HepG2 (cell line): ENCODE results near the gene SKI. TPM values are rescaled to one million over a fixed set of nuclear protein-coding genes. Genes with fewer than 3 reads are reported as not detected.

ENCODE experiments used
- AGO1 ChIP-seq: fragments of 200-400 bp; formaldehyde crosslinking; IDR thresholded peaks from 2 replicates; pipeline ENCODE4 v1.6.1; 2017; ENCODE audit warnings: mild to moderate bottlenecking, low read depth, low read length, moderate library complexity; ENCODE audit not compliant: poor library complexity, severe bottlenecking
- HDAC2 ChIP-seq: sonication (generic); formaldehyde crosslinking; IDR thresholded peaks from 2 replicates; pipeline ENCODE4 v1.4.0; 2020; ENCODE audit warnings: missing genetic modification reagents
- MLLT10 ChIP-seq: sonication (generic); formaldehyde crosslinking; IDR thresholded peaks from 2 replicates; pipeline ENCODE4 v1.4.0; 2020; ENCODE audit warnings: missing genetic modification reagents
- NKX3-1 ChIP-seq: sonication (generic); formaldehyde crosslinking; IDR thresholded peaks from 2 replicates; pipeline ENCODE4 v1.5.0; 2020; ENCODE audit warnings: missing genetic modification reagents
- NR1H2 ChIP-seq: sonication (generic); formaldehyde crosslinking; IDR thresholded peaks from 2 replicates; pipeline ENCODE4 v1.8.1; 2022; ENCODE audit warnings: low read depth, missing genetic modification reagents, borderline replicate concordance
- RAD51 ChIP-seq: fragments of 450-650 bp; IDR thresholded peaks from 2 replicates; pipeline ENCODE4 v1.6.1; 2016; ENCODE audit warnings: borderline replicate concordance
- ZFAT ChIP-seq: sonication (generic); formaldehyde crosslinking; conservative IDR thresholded peaks from 2 replicates; pipeline ENCODE4 v1.8.1; 2023; ENCODE audit warnings: missing genetic modification reagents, inconsistent platforms
- ZNF101 ChIP-seq: sonication (generic); formaldehyde crosslinking; IDR thresholded peaks from 2 replicates; pipeline ENCODE4 v1.4.0; 2020; ENCODE audit warnings: mild to moderate bottlenecking, low read depth, missing genetic modification reagents, borderline replicate concordance
- ZNF263 ChIP-seq: sonication (generic); formaldehyde crosslinking; IDR thresholded peaks from 2 replicates; pipeline ENCODE4 v1.4.0; 2020; ENCODE audit warnings: missing genetic modification reagents
- ZNF432 ChIP-seq: sonication (generic); formaldehyde crosslinking; IDR thresholded peaks from 2 replicates; pipeline ENCODE4 v1.5.0; 2020; ENCODE audit warnings: missing genetic modification reagents, mild to moderate bottlenecking, borderline replicate concordance
- ZNF460 ChIP-seq: sonication (generic); formaldehyde crosslinking; IDR thresholded peaks from 2 replicates; pipeline ENCODE4 v1.5.1; 2020; ENCODE audit warnings: missing genetic modification reagents, mild to moderate bottlenecking, borderline replicate concordance
- polyA plus RNA-seq, 8 experiments: library from polyadenylated mRNA; depleted of rRNA in 3 of 8; stranded (reverse) in 7 of 8; unstranded in 1 of 8; fragments of >200 nt; fragmentation: Illumina TruSeq in 4 of 8; extraction: Trizol in 4 of 8; gene quantifications; 2 replicates each; pipeline versions ENCODE4 v1.2.1 to v1.2.3, GENCODE V29; 2011 to 2016; ENCODE audit warnings: low read depth in 4 of 8, missing spikeins in 1 of 8, mixed read lengths in 1 of 8; ENCODE audit not compliant: insufficient read depth in 1 of 8
- total RNA-seq, 5 experiments: library from RNA; depleted of rRNA; stranded (reverse); fragments of >200 nt; fragmentation: Illumina TruSeq; extraction: Trizol; gene quantifications; 2 replicates each; pipeline ENCODE4 v1.2.3, GENCODE V29; 2016; ENCODE audit warnings: low read depth in 1 of 5
- TF ChIP-seq, protein P1 (sequence below), 2 experiments: sonication (generic) in 1 of 2; formaldehyde crosslinking in 1 of 2; IDR thresholded peaks; 2 replicates each; pipeline versions ENCODE4 v1.5.1 to v1.6.1; 2011 to 2020; ENCODE audit warnings: borderline replicate concordance in 1 of 2, low read depth in 1 of 2, low read length in 1 of 2, mild to moderate bottlenecking in 1 of 2, missing genetic modification reagents in 1 of 2, moderate library complexity in 1 of 2
- TF ChIP-seq, protein P2 (sequence below): sonication (generic); formaldehyde crosslinking; IDR thresholded peaks from 2 replicates; pipeline ENCODE4 v1.4.0; 2020; ENCODE audit warnings: missing genetic modification reagents, borderline replicate concordance
- TF ChIP-seq, protein P3 (sequence below): sonication (generic); formaldehyde crosslinking; IDR thresholded peaks from 2 replicates; pipeline ENCODE4 v1.4.0; 2020; ENCODE audit warnings: missing genetic modification reagents
- TF ChIP-seq, protein P4 (sequence below): sonication (generic); formaldehyde crosslinking; IDR thresholded peaks from 2 replicates; pipeline ENCODE4 v1.8.0; 2023; ENCODE audit warnings: mild to moderate bottlenecking, missing genetic modification reagents
- TF ChIP-seq, protein P5 (sequence below): IDR thresholded peaks from 2 replicates; pipeline ENCODE4 v1.6.1; 2016; ENCODE audit warnings: mild to moderate bottlenecking, missing biosample characterization, missing genetic modification reagents
- TF ChIP-seq, protein P6 (sequence below): sonication (generic); formaldehyde crosslinking; IDR thresholded peaks from 2 replicates; pipeline ENCODE4 v1.5.0; 2020; ENCODE audit warnings: missing genetic modification reagents

Gene SKI
- total and polyA plus RNA-seq, 2 of the 13 experiments (the other 11 are each of a cell fraction or from before 2014, with no cell fraction given): 4.7 to 6.9 TPM

DNA sequence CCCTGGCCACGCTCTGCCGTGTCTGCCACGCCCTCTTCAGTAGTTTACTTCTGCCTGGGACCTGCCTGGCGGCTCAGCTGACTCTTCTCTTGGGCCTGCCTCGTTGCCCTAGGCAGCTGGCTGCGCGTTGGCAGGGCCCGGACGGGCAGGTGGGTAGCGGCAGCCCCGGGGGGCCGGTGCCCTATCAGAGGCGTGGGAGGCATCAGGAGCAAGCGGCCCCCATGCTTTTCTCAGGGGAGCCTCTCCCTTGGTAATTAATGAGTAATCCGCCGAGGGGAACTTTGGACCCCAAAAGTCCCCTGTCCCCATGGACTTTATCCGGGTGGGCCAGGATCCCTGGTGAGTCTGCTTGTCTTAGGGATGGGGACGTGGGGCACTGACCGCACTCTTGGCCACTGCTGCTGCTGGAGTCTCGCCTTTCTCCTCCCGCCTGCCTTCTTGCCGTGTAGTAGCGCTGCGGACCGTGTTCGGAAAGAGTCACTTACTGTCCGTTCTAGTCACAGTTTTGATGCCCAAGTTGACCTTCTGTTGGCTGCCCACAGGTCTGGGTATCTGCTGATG, 22.7 kb downstream of the SKI start (continued):
- TF ChIP-seq, protein P1, sequence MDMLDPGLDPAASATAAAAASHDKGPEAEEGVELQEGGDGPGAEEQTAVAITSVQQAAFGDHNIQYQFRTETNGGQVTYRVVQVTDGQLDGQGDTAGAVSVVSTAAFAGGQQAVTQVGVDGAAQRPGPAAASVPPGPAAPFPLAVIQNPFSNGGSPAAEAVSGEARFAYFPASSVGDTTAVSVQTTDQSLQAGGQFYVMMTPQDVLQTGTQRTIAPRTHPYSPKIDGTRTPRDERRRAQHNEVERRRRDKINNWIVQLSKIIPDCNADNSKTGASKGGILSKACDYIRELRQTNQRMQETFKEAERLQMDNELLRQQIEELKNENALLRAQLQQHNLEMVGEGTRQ (IDR thresholded peaks at IDR 0.05; ENCODE audit: low read depth, low read length): no peak
- TF ChIP-seq, protein P1 (CRISPR knock-in tag; IDR thresholded peaks at IDR 0.05; ENCODE audit: borderline replicate concordance): no peak
- TF ChIP-seq, protein P2, sequence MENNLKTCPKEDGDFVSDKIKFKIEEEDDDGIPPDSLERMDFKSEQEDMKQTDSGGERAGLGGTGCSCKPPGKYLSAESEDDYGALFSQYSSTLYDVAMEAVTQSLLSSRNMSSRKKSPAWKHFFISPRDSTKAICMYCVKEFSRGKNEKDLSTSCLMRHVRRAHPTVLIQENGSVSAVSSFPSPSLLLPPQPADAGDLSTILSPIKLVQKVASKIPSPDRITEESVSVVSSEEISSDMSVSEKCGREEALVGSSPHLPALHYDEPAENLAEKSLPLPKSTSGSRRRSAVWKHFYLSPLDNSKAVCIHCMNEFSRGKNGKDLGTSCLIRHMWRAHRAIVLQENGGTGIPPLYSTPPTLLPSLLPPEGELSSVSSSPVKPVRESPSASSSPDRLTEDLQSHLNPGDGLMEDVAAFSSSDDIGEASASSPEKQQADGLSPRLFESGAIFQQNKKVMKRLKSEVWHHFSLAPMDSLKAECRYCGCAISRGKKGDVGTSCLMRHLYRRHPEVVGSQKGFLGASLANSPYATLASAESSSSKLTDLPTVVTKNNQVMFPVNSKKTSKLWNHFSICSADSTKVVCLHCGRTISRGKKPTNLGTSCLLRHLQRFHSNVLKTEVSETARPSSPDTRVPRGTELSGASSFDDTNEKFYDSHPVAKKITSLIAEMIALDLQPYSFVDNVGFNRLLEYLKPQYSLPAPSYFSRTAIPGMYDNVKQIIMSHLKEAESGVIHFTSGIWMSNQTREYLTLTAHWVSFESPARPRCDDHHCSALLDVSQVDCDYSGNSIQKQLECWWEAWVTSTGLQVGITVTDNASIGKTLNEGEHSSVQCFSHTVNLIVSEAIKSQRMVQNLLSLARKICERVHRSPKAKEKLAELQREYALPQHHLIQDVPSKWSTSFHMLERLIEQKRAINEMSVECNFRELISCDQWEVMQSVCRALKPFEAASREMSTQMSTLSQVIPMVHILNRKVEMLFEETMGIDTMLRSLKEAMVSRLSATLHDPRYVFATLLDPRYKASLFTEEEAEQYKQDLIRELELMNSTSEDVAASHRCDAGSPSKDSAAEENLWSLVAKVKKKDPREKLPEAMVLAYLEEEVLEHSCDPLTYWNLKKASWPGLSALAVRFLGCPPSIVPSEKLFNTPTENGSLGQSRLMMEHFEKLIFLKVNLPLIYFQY (CRISPR knock-in tag): no peak
- TF ChIP-seq, protein P3, sequence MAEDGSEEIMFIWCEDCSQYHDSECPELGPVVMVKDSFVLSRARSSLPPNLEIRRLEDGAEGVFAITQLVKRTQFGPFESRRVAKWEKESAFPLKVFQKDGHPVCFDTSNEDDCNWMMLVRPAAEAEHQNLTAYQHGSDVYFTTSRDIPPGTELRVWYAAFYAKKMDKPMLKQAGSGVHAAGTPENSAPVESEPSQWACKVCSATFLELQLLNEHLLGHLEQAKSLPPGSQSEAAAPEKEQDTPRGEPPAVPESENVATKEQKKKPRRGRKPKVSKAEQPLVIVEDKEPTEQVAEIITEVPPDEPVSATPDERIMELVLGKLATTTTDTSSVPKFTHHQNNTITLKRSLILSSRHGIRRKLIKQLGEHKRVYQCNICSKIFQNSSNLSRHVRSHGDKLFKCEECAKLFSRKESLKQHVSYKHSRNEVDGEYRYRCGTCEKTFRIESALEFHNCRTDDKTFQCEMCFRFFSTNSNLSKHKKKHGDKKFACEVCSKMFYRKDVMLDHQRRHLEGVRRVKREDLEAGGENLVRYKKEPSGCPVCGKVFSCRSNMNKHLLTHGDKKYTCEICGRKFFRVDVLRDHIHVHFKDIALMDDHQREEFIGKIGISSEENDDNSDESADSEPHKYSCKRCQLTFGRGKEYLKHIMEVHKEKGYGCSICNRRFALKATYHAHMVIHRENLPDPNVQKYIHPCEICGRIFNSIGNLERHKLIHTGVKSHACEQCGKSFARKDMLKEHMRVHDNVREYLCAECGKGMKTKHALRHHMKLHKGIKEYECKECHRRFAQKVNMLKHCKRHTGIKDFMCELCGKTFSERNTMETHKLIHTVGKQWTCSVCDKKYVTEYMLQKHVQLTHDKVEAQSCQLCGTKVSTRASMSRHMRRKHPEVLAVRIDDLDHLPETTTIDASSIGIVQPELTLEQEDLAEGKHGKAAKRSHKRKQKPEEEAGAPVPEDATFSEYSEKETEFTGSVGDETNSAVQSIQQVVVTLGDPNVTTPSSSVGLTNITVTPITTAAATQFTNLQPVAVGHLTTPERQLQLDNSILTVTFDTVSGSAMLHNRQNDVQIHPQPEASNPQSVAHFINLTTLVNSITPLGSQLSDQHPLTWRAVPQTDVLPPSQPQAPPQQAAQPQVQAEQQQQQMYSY (CRISPR knock-in tag): no peak
- no peak for TF ChIP-seq RAD51
- TF ChIP-seq NKX3-1 (CRISPR knock-in tag): no peak
- peak; percentile 63; the same call in 1 of the 2 replicates for TF ChIP-seq HDAC2 (CRISPR knock-in tag)
- TF ChIP-seq AGO1: no peak
- TF ChIP-seq MLLT10 (CRISPR knock-in tag): no peak
- TF ChIP-seq ZNF263 (CRISPR knock-in tag): no peak
- TF ChIP-seq, protein P4, sequence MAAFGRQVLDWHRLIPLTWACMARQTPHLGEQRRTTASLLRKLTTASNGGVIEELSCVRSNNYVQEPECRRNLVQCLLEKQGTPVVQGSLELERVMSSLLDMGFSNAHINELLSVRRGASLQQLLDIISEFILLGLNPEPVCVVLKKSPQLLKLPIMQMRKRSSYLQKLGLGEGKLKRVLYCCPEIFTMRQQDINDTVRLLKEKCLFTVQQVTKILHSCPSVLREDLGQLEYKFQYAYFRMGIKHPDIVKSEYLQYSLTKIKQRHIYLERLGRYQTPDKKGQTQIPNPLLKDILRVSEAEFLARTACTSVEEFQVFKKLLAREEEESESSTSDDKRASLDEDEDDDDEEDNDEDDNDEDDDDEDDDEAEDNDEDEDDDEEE: no peak
- TF ChIP-seq, protein P5, sequence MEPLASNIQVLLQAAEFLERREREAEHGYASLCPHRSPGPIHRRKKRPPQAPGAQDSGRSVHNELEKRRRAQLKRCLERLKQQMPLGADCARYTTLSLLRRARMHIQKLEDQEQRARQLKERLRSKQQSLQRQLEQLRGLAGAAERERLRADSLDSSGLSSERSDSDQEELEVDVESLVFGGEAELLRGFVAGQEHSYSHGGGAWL (CRISPR knock-in tag): no peak
- TF ChIP-seq ZNF460 (CRISPR knock-in tag): no peak
- no peak for TF ChIP-seq NR1H2
- no peak for TF ChIP-seq ZFAT
- TF ChIP-seq, protein P6, sequence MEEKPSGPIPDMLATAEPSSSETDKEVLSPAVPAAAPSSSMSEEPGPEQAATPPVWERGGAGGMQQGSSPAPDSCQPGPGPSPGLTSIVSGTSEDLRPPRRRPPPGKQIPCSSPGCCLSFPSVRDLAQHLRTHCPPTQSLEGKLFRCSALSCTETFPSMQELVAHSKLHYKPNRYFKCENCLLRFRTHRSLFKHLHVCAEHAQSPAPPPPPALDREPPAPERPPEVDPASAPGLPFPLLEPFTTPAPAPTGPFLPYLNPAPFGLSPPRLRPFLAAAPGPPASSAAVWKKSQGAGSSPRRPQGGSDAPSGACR (CRISPR knock-in tag): no peak
- TF ChIP-seq ZNF101 (CRISPR knock-in tag): no peak
- no peak for TF ChIP-seq ZNF432
